ENCODE data around the gene SV2B.

The SV2B gene

GRCh38 chr15:91102546-91103330 is 2.7 kb downstream of the SV2B start:
- no peak for DNase-seq

DNA sequence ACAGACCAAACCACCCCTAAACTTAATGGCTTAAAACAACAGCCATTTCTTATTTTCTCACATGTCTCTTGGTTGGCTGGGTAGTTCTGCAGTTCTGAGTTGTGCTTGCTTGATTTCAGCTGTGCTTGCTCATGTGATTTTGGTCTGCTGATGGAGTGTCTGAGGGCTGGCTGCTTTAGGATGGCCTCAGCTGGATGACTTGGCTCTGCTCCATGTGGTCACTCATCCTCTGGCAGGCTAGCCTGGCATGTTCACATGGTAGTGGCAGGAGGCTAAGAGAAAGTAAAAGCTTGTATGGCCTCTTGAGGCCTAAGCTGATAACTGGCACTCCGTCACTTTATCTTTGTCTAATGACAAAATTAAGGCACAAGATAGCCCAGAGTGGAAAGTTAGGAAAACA is 4.1 kb downstream of the SV2B start:
- DNase-seq: no peak

- DNase-seq: no peak
Observed at GRCh38 chr15:91108421-91108820, 8.4 kb downstream of the SV2B start.

GRCh38 chr15:91109885-91110284 is 9.8 kb downstream of the SV2B start:
- DNase-seq: no peak

DNA sequence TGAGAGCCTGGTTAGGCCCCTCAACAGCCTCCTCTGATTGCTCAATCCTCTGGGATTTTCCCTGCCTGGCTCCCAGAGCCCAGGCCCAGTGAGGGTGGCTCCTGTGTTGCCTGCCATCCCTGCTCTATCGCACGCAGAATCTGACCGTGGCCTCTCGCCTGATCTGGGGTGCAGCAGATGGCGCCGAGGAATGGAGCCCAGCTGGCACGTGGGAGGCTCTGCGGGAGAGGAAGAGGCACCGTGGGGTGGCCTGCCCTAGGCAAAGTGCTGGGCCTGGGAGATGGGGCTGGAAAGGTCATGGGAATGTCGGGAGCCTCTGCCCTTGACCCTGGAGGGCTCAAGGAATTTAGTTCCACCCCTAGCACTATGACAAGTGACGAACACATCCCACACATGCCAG is 10.3 kb downstream of the SV2B start:
- no peak for DNase-seq

DNA sequence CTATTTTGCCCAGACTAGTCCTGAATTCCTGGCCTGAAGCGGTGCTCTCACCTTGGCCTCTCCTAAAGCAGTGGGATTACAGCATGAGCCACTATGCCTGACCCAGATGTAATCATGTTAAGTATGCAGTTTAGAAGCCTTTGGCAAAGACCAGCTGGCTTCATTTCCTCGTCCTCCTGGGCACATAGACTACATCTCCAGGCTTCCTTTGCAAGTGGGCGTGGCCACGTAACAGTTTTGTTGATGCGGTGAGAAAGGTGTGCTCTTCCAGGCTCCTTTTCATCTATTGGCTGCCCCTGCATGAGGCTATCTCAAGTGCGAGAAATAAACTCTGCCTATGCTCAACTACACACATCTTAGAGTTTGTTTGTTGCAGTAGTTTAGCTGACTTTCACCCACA is 13.0 kb downstream of the SV2B start:
- no peak for DNase-seq

DNA sequence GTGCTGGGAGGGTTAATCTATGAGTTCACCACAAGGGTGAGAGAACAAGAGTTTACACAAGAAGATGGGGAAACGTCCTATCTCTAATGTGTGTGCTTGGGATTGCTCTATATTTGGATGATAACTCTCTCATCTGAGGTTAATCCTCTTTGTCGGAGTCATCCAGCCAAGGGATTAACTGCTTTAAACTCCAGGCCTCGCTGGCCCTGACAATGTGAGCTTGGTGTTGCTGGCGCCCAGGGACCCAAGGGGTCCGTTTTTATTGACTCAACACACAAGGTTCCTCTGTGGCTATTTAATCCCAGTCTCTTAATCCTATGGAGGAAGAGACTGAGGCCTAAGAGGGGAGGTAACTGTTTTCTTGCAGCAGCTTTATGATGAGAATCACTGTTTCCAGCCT is 14.2 kb downstream of the SV2B start:
- no peak for DNase-seq

- no peak for DNase-seq
Observed at GRCh38 chr15:91116113-91117067, 16.3 kb downstream of the SV2B start.

DNA sequence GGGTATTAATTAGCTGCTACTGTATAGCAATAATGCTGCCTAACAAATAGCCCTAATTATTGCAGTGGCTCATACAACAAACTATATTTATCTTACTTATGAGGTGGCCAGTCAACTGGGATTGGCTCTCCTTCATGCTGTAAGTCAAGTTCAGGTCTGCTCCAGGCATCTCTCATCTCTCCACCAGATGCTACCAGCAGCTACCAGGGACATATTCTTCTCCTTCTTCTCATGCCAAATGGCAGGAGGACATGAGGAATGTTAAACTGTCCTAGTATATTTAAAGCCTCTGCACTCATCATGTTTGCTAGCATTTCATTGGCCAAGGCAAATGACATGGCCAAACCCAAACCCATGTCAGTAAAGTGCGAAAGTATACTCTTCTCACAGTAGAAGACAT is 17.3 kb downstream of the SV2B start:
- DNase-seq: no peak

- no peak for DNase-seq
Observed at GRCh38 chr15:91118817-91119590, 18.9 kb downstream of the SV2B start.

GRCh38 chr15:91122296-91122695 is 22.2 kb downstream of the SV2B start:
- DNase-seq: no peak

- DNase-seq: no peak
Observed at GRCh38 chr15:91124132-91124531, 24.1 kb downstream of the SV2B start.

DNA sequence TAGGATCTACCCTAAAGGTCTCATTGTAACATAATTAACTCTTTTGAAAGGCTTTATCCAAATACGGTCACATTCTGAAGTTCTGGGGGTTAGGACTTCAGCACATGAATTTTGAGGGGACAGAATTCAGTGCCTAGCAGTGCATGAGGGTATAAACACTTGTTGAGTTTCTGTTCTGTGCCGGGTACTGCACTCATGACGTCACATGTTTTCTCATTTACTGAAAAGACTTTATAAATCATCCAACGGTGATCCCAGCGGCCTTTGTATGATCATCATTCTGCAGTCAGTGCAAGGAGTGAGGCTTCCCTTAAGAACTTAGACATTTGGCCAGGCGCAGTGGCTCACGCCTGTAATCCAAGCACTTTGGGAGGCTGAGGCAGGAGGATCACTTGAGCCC is 25.1 kb downstream of the SV2B start:
- DNase-seq: no peak

GRCh38 chr15:91126080-91126479 is 26.0 kb downstream of the SV2B start:
- no peak for DNase-seq

DNA sequence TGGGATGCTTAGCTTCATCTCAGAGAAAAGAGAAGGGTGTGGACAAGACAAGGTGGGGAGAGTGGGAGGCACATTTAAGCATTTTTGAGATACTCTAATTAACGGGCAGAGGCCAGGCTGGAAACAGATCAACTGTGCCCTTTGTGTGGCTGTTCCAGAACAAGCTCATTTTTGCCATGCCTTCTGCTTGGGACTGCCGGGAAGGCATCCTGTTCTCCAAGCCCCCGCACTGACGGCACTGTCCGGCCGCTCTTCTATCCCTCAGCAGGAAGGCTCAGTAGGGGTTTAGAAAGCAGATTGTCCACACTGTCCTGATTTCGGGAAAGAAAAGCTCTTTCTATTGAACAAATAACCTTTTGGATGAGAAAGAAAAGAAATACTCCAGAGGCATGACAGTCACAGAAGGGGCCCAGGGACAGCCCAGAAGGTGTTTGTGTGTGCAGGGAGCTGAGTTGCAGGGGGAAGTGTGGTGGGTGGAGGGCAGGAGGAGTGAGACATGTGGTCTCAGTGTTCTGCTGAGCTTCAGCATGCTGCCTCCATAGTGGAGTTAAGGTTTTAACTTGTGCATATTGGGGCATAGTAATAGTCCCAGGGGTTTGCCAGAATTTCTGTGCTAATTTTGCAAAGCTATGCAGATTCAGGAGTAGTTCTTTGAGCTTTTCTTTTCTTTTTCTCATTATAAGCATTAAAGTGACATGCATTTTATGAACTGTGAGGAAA is 27.3 kb downstream of the SV2B start:
- DNase-seq: no peak

GRCh38 chr15:91128016-91128415 is 28.0 kb downstream of the SV2B start:
- no peak for DNase-seq

DNA sequence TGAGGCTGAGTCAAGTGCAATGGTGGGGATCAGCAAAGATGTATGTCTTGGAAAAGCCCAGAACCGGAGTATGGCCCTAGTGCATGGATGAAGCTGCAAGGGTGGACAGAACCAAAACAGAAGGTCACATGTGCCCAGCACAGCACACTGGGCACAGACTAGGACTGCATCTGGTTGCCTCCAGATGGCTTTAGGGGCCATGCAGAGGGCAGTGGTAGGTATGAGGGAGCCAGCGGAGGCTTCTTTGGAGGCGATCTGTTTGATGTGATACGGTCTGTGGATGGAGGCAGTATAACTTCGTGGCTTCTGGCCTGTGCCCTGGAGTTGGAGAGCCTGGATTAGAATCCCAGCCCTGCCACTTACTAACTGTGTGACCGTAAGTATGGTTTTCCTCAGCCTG is 29.4 kb downstream of the SV2B start:
- no peak for DNase-seq

- no peak for DNase-seq
Observed at GRCh38 chr15:91132079-91132478, 32.0 kb downstream of the SV2B start.

- DNase-seq: no peak
Observed at GRCh38 chr15:91133511-91133910, 33.5 kb downstream of the SV2B start.

- DNase-seq: no peak
Observed at GRCh38 chr15:91135201-91136130, 35.4 kb downstream of the SV2B start.

GRCh38 chr15:91136386-91136923 is 36.4 kb downstream of the SV2B start:
- no peak for DNase-seq
